HG02642 (cell line): ENCODE results near the gene CORO7.
A peak's percentile ranks its signal among the peaks of the same experiment; 100 is the strongest.

ENCODE experiments used
- ATAC-seq: cut with Tn5 transposase; IDR thresholded peaks from one replicate; pipeline ENCODE4 v1.9.1; 2021; ENCODE audit warnings: mild to moderate bottlenecking; ENCODE audit not compliant: unreplicated experiment, poor library complexity

The CORO7 gene

DNA sequence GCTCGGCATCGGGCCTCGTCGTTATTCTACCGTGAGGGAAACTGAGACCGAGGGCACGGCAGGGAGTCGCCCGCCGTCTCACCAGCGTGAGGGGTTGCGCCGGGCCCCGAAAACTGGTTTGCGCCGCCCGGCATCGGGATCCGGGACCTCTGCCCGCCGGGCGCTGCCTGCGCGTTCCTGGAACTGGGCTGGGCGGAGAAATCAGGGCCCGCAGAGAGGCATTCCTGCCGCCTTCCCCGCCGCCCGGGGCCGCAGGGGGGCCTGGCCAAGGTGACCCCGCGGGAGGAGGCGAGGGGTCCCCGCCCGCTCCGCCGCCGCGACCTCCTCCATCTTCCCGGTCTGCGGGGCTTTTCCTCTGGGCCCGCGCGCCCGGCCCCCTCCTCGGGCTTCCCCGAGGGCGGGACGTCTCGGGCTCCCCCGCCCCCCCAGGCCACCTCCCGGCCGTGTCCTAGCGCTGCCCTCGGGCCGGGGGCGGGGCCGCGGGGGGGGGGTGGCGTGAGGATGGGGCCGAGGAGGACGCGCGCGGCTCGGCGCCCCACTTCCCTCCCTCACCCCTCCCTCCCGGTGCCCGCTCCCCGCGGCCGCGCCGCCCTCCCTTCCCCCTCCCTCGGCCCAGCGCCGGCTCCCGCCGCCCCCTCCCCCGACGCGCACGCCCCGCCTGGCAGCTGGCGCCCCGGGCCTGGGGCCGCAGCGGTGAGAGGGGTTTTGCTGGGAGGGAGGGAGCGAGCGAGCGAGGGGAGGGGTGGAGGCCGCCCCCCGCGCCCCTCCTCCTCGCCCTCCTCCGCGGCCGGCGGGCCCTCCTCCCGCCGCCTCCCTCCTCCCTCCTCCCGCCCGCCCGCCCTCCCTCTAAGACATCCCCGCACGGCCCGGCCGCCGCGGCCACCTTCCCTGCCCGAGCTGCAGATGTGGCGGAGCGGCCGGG lies 100.9 kb downstream of the CORO7 start, which contains the start of gene GLIS2:
TSS of gene GLIS2 (plus strand) at position 882 of the 922 bp plus-strand sequence. CDS start 16,214 bp downstream, outside the sequence.
- no peak for ATAC-seq

DNA sequence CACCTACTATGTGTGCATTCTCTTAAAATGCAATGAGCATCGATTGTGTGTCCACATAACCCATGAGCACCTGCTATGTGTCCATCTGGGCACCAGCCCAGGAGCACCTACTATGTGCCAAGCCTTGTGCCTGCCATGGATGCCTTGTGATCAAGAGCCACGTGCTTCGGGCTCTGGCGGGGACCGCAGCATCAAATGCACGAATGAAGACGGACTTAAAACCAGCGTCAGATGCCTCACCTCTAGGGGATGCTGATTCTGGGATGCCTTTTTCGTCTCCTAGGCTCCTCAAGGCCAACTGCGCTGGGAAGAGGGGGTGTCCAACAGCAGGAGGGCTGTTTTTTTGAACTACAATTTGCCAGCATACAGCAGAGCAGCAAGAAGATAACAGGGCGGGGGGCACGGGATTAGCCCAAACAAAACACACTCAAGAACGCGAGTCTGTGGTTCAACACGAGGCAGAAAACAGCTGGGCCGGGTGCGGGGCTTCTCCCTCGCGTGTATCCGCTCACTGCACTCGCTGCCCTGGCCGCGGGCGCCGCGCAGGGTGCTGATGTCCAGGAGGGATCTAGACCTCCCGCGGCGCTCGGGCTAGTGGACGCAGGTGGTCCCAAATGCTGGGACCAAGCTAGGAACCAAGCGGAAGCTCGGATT lies 101.7 kb downstream of the CORO7 start:
- ATAC-seq: no peak

DNA sequence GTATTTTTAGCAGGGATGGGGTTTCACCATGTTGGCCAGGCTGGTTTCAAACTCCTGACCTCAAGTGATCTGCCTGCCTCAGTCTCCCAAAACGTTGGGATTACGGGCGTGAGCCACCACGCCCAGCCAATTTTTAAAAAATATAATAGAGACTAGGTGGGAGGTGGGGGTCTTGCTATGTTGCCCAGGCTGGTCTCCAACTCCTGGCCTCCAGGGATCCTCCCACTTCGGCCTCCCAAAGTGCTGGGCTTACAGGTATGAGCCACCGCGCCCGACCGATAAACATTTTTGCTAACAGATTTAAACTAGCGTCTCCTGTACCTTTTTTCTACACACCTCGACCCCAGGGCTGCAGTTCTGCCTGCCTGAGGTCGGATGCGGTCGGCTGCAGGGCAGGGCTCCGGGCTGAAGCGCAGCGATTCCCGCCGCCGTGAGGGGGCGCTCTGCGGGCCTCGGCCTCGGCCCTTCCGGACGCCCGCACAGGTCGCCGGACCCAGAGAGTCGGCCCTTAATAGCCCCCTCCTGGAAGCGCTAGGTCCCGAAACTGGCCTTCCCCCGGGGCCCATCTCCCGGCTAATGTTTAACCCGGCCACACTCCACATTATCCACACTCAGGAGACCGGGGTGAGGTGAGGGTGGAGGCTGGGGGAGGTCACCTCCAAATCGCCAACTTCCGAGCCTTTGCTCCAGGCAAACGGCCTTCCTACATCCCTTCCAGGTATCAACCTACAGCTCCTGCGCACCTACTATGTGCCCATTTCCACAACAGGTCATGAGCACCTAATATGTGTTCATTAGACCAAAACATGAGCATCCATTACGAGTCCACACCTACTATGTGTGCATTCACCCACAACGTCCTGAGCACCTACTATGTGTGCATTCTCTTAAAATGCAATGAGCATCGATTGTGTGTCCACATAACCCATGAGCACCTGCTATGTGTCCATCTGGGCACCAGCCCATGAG lies 102.5 kb downstream of the CORO7 start:
- no peak for ATAC-seq

DNA sequence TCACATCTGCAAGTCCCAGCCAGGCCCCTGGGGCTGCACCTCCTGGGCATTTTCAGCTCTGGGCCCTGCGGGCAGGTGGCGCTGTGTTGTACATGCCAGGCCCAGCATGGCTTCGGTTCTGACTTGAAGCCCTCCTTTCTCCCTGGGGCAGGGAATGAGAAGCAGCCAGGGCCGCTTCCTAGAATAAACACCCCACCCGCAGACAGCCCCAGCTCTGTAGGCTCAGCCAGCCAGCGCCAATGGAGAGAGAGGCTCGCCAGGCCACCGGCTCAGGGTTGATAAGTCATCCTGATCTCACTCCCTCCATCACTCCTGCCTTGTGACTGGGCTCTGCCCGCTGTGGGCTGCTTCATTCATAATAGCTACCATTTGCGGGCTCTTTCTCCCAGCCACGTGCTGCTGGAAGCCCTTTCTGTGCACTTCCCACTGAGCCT lies 106.5 kb downstream of the CORO7 start:
- ATAC-seq: no peak

DNA sequence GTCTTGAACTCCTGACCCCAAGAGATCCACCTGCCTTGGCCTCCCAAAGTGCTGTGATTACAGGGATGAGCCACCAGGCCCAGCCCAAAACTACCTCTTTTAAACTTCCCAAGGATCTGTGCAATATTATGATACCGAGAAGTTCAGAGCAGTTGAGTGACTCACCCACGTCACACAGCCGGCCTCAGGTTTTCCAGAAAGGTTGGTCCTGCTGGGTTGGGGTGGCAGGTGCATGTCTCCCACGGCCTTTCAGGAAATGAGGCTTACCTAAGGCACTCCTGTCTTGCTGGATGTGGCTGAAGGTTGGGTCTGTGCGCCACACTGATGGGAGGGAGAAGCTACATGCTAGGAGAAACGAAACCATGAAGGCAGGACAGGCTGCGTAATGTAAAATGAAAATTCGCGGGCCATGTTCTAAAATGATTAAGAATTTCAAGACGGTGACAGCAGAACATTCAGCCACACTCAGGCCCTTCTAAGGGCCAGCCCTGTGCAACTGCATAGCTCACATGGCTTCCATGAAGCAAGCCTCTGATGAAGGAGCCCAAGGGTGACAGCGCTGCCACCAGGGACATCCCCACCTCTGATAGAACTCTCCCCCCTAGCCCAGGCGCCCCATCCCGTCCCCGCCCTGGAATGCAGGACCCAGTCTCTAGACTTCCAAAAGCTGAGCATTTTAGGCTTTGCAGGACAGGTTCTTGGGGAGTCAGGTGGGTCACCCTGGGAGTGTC lies 107.1 kb downstream of the CORO7 start:
- ATAC-seq: no peak

DNA sequence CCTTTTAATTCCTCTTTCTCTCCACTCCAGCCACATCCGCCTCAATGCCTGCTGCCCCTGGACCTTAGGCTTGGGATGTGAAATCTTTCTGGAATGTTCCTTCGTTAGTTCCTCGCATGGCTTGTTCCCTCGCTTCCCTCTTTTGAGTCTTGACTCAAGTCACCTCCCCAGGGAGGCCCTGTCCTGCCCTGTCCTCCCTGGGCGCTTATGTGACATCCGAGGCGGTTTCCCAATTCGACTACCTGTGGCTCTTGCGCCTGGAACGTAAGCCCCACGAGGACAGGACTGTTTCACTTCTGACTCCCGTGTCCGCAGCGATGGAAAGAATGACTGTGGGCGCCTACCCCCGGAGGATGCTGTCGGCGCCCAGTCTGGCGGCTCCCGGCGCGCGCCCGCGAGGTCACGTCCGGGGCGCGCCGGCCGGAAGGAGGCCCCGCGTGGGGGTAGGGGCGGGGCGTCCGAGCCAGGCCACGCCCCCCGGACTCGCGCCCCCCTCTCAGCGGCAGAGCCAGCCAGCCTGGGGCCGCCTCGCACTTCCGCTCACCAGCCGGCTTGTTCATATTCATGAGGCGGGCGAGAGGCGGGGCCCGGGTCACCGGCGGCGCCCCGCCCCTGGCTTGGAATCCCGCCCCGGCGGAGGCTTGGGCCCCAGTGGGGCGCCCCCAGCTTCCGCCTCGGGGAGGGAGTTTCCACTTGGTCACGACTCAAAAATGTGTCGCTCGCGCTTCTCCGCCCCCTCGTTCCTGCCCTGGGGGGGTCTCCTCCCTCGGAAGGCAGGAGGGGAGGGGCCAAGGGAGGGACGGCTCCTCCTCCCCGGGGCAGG lies 109.0 kb downstream of the CORO7 start:
- ATAC-seq: peak; percentile 92

DNA sequence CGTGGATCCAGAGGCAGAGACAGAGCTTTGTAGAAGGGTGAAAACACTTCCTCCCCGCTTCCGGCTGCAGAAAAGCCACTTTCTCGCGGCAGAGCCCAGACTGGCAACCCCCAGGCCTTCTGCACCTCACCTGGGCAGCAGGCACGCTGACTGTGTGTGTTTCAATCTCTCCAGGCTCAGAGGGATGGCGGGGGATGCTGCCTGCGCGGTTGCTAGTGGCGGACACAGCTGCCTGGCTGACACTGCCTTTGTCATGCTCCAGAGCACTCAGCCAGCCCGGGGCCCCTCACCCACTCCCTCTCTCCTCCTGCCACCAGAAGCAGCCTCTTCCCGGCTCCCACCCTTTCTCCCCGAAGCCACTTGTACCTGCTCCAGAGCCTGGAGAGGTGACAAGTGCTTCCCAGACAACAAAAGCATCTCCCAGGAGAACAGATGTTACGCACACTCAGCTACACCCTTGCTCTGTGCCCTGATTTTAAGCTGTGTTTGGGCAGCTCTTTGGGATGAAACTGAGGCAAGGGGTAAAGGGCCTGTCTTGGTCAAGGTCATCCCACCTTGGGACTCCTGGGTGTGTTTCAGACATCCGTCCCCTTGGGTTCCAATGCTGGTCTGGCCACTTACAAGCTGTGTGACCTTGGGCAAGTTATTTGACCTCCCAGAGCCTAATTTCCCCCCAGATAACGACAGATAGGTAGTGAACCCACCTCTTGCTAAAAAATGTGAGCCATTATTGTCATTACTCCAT lies 109.8 kb downstream of the CORO7 start:
- ATAC-seq: no peak
